ENCODE data around the gene MYO7B. TPM values are rescaled to one million over a fixed set of nuclear protein-coding genes. Genes with fewer than 3 reads are reported as not detected.

Gene MYO7B
- total RNA-seq, 2 donors from 2014 or later: 0.52 to 0.67 TPM

DNA sequence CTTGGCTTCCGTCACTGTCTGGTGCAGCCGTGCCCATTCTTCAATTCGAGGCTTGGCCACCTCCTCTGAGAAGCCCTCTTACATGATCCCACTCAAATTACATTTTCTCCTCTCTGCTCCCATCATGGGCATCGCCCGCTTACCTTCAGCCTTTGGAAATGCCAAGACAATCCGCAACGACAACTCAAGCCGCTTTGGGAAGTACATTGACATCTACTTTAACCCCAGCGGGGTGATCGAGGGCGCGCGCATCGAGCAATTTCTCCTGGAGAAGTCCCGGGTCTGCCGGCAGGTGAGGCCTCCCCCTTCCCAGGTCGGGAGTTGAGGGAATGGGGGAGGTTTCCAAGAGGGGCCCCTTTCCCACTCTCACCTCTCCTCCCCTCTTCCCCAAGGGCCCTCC, 38.3 kb downstream of the MYO7B start:
- Histone ChIP-seq H3K27me3 (no peaks in the 10 kb centered on the region), H3K4me1 (peaks cover 0 to 37% of the 10 kb centered on the region in 2 donors), H3K36me3 (no peaks in the 10 kb centered on the region), H3K27ac (no peak overlapping the region), H3K9me3 (no peaks in the 10 kb centered on the region), H3K4me3 (no peak overlapping the region)
- DNase-seq (ENCODE audit: low spot score): peak; percentile 21
- TF ChIP-seq, protein P1, sequence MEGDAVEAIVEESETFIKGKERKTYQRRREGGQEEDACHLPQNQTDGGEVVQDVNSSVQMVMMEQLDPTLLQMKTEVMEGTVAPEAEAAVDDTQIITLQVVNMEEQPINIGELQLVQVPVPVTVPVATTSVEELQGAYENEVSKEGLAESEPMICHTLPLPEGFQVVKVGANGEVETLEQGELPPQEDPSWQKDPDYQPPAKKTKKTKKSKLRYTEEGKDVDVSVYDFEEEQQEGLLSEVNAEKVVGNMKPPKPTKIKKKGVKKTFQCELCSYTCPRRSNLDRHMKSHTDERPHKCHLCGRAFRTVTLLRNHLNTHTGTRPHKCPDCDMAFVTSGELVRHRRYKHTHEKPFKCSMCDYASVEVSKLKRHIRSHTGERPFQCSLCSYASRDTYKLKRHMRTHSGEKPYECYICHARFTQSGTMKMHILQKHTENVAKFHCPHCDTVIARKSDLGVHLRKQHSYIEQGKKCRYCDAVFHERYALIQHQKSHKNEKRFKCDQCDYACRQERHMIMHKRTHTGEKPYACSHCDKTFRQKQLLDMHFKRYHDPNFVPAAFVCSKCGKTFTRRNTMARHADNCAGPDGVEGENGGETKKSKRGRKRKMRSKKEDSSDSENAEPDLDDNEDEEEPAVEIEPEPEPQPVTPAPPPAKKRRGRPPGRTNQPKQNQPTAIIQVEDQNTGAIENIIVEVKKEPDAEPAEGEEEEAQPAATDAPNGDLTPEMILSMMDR (IDR thresholded peaks at IDR 0.05): no peak

DNA sequence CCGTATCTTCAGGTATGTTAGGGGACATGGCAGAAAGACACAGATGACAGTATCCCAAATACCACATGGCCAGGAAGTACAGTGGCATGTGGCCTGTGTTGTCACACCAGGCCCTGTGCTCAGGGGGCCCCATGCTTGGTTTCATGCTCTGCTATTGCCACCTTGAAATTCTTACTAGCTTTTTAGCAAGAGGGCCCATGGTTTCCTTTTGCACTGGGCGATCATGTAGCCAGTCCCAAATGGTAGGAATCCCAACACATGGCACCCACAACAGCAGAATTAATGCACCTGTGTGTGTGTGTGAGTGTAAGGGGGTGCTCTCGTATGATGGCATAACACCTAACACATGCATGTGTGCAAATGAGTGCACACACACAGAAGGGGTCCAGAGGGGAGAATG, 39.2 kb downstream of the MYO7B start:
- no peaks in the 10 kb centered on the region for H3K9me3 ChIP-seq
- peaks cover 0 to 28% of the 10 kb centered on the region in 2 donors for H3K4me1 ChIP-seq
- peak; percentile 23 for DNase-seq (ENCODE audit: low spot score)
- no peaks in the 10 kb centered on the region for H3K27me3 ChIP-seq
- TF ChIP-seq, protein P1 (IDR thresholded peaks at IDR 0.05): no peak
- no peak overlapping the region for H3K4me3 ChIP-seq
- no peaks in the 10 kb centered on the region for H3K36me3 ChIP-seq
- H3K27ac ChIP-seq: no peak overlapping the region

GRCh38 chr2:127575185-127575765, 39.8 kb downstream of the MYO7B start:
- TF ChIP-seq, protein P1 (IDR thresholded peaks at IDR 0.05): no peak
- Histone ChIP-seq H3K27me3 (no peaks in the 10 kb centered on the region), H3K9me3 (no peaks in the 10 kb centered on the region), H3K27ac (peak overlapping the region in 1 of 2 donors; percentile 81), H3K4me3 (no peak overlapping the region), H3K36me3 (no peaks in the 10 kb centered on the region), H3K4me1 (peaks cover 0 to 22% of the 10 kb centered on the region in 2 donors)
- peak; percentile 9 for DNase-seq (ENCODE audit: low spot score)

DNA sequence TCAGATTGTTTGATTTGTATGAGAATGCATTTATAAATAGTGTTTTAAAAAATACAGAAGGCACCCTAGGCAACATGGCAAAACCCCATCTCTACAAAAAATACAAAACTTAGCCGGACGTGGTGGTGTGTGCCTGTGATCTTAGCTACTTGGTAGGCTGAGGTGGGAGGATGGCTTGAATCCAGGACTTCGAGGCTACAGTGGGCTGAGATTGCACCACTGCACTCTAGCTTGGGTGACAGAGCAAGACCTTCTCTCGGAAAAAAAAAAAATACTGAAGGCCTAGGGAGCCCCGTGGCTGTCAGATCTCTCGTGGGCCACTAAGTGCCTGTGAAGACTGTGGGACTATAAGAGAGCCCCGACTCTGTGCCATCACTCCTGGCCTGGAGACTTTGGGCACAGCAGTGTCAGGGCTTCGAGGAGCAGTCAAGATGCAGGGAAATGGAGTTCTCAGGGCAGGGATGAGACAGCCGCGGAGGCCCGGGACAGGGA, 40.5 kb downstream of the MYO7B start:
- H3K4me1 ChIP-seq: peaks cover 0 to 16% of the 10 kb centered on the region in 2 donors
- TF ChIP-seq, protein P1 (IDR thresholded peaks at IDR 0.05): no peak
- H3K27me3 ChIP-seq: no peaks in the 10 kb centered on the region
- peak overlapping the region; percentile 65 to 81 for H3K27ac ChIP-seq
- no peaks in the 10 kb centered on the region for H3K9me3 ChIP-seq
- H3K4me3 ChIP-seq: no peak overlapping the region
- no peak for DNase-seq (ENCODE audit: low spot score)
- no peaks in the 10 kb centered on the region for H3K36me3 ChIP-seq

- H3K27ac ChIP-seq: peak overlapping the region; percentile 65 to 81
- no peaks in the 10 kb centered on the region for H3K27me3 ChIP-seq
- no peaks in the 10 kb centered on the region for H3K9me3 ChIP-seq
- peaks cover 0 to 16% of the 10 kb centered on the region in 2 donors for H3K4me1 ChIP-seq
- no peak overlapping the region for H3K4me3 ChIP-seq
- TF ChIP-seq, protein P1 (IDR thresholded peaks at IDR 0.05): no peak
- H3K36me3 ChIP-seq: no peaks in the 10 kb centered on the region
- peak; percentile 80 for DNase-seq (ENCODE audit: low spot score)
These were observed 41.1 kb downstream of the MYO7B start for GRCh38 chr2:127576433-127577207.

Data from right atrium auricular region (tissue), 2 donors.